MV-4-11 (cell line): ENCODE data around the gene STEAP2.

ENCODE experiments used
- DNase-seq: peaks from one replicate; lab custom pipeline; 2025; lab: John Stamatoyannopoulos, UW

Gene STEAP2

DNA sequence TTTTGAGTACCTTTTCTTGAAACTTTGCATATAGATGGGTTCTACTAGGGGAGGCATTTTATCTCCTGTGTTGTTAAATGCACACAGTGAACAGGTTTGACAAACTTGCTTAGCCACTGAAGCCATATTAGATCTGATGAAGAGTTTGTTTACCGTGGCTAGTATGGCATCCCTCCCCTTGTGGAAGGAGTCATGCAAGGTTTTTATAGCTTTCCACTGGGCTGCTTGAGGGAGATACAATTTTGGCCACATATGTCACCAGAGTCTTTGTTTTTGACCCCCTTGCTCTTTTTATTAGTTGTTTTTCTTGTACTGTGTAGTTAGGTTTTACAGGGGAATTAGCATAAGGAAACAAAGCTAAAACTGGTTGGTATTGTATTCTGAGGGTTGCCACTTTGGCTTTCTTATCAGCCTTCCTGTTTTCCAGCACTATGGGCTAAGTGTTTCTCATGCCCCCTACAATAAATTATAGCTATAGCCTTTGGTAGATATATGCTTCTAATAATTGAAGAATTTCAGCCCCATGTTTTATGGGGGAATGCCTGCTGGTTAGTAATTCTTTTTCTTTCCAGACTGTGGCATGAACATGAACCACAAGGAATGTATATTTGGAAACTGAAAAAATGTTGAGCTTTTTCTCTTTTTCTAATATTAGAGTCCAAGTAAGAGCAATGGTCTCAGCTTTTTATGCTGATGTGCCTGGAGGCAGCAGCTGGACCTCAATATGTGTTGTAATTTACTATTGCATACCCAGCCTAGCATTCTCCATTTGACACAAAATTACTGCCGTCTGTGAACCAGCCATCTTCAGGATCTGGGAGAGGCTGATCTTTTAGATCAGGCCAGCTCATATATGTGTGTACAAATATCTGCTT lies 18.4 kb upstream of the STEAP2 start:
- DNase-seq, result no peak

DNA sequence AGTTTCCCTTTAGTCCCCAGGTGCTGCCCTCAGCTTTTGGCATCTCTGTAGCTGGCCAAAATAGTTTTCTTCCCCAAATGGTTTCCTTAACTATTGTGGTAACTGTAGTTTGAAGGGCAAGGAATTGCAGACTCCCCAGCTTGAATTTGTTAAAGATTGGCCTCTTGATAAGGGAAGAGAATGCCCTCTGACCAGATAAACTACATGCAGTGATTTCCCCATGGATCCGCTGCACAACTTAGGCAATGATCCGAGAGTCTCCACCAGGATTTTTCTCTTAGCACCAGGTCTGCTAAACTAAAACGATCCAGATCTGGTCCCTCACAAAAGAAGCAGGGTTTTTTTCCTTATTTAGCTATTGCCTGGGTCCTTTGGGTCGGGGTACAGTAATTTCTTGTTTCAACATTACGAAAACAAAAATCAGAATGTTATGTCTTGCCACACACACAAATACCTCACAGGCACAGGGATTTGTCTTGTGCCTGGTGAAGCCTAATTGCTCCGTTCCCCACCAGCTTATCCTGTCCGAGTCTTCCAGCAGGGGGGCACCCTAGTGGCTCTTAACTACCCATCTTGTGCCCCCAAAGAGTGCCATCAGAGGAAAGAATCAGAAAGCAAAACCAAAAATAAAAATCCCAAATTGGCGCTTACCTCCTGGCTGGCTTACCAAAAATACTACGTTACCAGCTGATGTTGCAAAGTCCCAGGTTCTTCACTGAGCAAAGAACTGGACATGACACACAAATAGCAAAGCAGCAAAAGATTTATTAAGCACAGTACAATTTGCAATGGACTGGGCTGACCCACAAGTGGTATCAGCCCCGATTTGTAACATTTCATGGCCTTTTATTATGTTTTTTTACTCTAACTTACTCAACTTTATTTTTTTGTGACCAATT lies 16.4 kb upstream of the STEAP2 start:
- DNase-seq, result no peak

DNA sequence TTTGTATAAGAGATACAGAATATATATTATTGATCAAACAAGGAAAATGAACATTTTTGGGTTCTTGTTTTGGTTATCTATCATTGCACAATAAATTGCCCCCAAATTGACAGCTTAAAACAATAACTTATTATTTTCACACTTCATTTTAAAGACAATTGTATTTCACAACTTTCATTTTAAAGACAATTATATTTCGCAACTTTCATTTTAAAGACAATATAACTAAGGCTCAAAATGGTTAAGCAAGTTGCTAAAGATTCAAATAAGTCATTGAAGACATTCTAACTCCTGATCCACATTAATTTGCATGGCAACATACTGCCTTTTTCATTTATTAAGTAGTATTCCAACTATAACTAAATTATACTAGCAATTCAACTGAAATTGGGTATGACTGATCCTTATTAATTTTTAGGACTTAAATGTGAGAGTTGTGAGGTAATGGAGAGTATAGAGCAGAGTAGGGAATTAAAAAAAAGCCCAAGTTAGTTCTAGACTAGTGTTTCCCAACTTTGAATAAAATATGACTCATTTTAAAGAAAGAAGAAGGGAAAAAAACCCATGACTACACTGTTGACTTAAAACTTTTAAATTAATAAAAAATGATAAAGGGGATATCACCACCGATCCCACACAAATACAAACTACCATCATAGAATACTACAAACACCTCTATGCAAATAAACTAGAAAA lies 9.9 kb upstream of the STEAP2 start:
- DNase-seq, result no peak

DNA sequence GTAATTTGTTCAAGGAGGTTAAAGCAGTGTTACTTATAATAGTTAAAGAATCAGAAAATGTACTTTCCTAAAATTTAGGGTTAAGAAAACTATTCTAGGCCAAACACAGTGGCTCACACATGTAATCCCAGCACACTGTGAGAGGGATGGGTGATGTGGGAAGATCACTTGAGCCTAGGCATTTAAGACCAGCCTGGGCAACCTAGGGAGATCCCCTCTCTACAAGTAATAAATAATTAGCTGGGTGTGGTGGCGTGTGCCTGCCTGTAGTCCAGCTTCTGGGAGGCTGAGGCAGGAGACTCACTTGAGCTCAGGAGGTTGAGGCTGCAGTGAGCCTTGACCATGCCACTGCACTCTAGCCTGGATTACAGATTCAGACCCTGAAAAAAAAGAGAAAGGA lies 3.6 kb upstream of the STEAP2 start:
- DNase-seq, result no peak

DNA sequence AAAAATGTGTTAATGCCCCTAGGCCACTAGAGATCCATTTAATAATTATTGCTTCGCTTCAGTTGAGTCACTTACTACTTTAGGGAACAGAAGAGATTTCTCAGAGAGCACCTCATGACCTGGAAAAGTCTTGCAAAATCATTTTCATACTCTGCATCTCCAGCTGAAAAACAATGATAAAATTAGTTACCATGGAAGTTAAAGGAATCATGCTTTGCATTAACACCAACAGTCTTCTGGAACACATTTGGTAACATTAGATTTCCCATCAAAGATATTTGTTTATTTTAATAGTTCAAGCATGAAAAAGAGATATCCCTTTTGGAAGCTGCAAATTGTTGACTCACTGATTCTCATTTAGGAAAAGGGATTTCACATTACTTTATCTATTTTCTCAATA lies 1.8 kb upstream of the STEAP2 start:
- no peak for DNase-seq

DNA sequence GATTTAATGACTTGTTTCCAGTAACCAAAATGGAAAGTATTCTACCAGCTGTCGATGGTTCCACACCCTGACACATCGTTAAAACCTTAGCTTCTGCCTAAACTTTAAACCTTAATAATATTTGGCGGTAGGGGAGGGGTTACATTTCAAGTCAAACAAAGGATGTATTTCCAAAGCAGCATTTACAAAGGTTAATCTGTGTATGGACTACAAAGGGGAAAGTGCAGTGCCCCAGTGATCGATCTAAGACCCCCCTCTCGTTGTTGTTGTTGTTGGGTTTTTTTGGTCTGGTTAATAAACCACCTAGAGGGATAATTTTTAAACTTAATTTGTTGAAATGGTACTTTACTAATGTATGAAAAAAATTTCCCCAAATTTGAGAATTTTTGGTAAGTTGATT lies 1.1 kb upstream of the STEAP2 start:
- DNase-seq, result no peak

DNA sequence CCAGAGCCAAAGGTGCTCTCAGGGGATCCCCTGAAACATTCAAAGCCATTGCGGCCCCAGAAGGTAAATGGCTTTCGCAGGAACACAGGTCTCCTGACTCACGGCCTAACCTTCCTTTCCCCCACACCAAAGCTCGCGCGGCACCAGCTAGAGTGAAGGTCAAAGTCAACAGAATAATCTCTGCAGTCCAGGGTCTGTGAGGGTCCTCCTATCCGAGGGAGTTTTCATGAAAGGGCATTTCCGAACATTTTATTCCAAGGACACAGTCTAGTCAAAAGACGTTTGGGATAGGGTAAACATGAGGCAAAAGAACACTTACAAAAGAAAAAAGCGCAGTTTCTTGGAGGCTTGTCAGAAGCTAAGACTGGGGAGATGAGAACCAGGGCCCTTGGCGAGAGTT lies 559 bp upstream of the STEAP2 start:
- DNase-seq, result no peak

DNA sequence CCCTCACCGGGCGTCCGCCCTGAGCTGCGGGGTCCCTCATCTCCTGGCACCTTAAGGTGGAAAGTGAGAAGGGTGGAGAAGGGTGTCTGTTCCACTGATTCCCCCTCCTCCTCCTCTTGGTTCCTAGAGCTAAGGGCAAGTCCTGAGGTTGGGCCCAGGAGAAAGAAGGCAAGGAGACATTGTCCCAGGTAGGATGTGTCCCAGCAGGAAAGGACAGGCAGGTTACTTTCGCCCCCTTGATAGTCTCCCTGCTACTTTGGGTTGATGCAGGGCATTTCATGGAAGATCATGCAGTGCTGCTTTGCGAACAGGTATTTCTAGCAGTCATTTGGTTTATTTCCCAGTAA lies 582 bp downstream of the STEAP2 start:
- no peak for DNase-seq

DNA sequence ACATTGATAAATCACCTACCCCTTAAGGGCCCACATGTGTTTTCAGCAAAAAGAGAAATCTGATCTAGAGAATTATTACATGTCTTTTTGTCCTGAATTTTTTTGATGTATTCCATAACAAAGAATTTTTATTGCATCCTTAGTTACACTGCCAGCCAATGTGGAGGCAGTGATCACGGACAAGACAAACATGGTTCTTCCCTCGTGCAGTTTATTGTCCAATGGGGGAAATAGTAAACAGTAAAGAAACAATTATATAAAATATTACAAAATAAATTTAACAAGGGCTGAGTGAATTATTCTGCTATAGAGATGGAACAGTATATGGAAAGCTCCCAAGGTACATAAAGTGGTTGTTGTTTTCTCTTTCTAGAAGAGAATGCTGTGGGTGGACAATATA lies 2.0 kb downstream of the STEAP2 start:
- no peak for DNase-seq

DNA sequence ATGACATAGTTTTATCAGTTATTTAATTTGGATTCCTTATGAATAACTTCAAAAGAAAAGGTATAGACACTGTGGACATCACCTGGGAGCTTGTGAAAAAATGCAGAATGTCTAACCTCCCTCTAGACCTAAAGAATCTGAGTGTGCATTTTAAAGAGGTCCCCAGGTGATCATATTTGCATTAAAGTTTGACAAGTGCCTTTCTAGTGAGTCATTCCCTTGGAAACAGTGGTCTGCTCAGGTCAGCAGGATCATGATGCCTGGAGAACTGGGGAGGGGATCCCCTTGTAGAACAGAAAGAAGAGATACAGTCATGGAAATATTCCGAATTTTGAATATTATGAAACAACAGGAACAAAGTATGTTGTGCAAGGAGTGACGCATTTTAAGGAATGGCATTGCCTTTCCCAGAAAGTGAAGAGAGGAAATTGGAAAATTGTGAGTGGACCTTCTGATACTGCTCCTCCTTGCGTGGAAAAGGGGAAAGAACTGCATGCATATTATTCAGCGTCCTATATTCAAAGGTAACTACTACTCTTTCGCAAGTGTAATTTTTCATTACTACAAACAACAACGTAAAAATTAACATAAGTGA lies 4.6 kb downstream of the STEAP2 start:
- DNase-seq, result no peak

DNA sequence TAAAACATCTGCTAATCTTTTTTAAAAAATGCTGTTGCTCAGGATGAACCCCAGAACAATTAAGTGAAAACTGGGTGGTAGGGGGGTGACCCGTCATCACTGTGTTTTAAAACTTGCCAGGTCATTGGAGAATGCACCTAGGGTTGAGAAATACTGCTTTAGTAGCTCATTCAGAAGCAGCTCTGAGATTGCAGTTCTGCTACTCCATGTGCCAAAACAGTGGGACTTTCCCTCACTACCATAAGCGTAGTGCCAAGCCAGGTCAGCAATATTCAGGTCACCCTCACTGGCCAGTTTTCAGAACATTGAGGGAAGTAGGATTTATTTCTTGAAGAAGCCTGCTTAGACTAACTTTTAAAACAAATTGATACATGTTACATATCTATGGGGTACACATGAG lies 5.2 kb downstream of the STEAP2 start:
- no peak for DNase-seq

DNA sequence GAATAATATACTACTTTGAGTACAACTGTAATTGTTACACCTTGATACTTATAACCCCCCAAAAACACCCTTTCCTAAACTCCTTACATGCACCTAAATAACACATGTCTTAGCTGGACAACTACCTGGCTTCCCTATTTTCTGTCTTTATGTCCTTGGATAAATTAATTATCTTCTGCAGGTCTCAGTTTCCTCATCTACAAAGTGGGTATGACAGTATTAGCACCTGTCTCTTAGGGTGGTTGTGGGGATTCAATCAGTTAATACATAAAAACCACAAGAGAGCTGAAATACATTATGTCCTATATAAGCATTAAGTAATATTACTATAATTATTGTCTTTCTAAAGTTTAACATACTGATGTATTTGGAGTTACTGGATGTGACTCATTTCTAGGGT lies 10.8 kb downstream of the STEAP2 start:
- no peak for DNase-seq

DNA sequence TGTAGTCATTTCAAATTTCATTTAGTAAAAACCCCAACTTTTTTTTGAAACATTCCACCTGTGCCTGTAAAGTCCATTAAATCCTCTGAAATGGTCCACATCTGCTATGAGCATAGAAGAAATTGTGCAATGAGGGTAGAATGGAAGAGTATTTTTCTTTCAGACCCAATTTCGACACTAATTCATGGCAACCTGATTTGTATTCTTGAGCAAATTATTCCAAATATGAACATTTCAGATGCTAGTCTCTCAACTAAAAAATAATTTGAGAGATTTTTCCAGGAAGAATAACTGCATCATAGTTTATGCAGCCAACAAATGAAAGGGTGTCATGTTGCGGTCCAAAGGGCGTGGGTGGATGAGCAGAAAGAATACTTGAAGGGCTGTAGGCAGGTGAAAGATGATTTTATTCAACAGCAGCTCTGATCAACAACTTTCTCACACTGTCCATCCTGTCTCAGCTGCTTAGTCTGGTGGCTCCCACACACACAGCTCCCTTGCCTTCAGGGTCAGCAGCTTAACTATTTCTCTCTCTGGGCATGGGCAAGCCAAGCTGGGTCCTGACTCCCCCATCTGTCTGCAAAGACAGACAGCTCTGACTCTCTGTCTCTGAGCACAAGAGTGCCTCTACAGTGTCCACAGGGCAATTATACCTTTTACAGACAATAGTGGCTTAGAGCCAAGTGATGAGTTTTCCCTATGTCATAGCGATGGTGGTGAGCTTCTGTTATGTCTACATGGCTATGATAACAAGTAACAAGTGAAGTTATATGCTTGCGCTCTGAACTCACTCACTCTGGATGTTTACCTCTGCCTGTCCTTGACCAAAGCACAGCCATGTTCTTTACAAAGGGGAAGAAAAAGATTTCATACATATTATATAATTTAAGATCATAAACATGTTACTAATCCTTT lies 11.5 kb downstream of the STEAP2 start:
- DNase-seq, result no peak

DNA sequence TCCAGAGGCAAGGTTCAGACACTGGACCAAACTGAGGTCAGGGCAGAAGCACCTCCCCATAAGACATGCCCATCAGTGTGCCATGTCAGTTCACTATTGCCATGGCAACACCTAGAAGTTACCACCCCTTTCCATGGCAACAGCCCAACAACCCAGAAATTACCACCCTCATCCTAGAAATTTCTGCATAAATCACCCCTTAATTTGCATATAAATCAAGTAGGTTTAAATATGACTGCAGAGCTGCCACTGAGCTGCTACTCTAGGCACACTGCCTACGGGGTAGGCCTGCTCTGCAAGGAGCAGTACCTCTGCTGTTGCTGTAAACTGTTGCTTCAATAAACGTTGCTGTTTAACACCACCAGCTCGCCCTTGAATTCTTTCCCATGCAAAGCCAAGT lies 12.7 kb downstream of the STEAP2 start:
- no peak for DNase-seq

DNA sequence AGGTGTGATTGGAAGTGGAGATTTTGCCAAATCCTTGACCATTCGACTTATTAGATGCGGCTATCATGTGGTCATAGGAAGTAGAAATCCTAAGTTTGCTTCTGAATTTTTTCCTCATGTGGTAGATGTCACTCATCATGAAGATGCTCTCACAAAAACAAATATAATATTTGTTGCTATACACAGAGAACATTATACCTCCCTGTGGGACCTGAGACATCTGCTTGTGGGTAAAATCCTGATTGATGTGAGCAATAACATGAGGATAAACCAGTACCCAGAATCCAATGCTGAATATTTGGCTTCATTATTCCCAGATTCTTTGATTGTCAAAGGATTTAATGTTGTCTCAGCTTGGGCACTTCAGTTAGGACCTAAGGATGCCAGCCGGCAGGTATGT lies 13.6 kb downstream of the STEAP2 start:
- DNase-seq, result no peak

DNA sequence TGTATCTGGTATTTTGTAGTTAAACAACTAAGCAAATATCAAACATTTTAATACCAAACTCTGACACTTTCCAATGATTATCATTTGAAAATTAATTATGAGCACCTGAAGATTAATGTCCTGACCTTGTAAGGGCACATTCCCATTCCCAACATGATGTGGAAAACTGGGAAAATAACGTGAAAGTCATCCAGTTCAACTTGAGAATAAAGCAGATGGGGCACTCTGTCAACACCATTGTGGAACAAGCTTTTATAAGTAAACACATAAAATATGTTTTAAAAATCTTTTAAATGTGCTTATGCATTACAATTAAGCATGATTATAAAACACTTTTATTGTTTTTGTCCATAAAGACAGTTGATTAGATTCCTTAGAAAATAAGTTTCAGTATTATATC lies 14.1 kb downstream of the STEAP2 start:
- DNase-seq, result no peak

DNA sequence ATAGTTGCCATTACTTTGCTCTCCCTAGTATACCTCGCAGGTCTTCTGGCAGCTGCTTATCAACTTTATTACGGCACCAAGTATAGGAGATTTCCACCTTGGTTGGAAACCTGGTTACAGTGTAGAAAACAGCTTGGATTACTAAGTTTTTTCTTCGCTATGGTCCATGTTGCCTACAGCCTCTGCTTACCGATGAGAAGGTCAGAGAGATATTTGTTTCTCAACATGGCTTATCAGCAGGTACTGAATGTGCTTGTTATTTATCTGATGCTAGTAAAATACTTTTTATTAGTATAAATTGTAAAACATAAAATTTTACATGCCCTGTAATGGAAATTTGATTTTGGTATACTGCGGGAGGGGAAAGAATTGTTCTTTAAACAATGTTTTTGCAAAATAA lies 15.7 kb downstream of the STEAP2 start:
- no peak for DNase-seq

DNA sequence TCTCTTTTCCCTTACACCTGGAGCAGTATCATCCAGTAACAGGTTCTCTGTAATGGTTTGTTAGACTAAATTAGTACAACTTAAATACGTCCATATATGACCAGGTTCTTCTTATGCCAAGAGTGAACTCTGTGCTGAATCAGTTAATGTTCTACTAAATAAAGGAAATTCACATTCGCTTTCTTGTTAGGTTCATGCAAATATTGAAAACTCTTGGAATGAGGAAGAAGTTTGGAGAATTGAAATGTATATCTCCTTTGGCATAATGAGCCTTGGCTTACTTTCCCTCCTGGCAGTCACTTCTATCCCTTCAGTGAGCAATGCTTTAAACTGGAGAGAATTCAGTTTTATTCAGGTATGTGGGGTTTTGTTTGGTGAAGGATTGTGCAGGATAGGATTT lies 18.1 kb downstream of the STEAP2 start:
- DNase-seq, result no peak

DNA sequence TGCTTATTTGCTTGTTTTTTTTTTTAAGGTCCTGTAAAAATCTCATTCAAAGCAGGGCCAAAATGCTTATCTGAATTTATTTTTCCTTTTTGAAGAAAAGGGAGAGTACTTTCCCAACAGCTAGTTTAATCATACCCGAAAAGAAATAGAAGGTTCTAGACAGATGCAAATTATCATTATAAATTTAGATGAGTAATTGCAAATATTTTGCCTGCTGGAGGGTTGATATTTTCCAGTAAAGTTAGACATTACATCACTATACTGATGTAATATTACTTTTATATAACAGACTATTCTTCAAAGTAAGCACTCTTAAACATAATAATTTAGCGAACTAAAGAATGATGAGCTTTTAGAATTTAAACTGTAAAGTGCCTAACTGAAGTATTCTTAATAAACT lies 19.3 kb downstream of the STEAP2 start:
- no peak for DNase-seq

DNA sequence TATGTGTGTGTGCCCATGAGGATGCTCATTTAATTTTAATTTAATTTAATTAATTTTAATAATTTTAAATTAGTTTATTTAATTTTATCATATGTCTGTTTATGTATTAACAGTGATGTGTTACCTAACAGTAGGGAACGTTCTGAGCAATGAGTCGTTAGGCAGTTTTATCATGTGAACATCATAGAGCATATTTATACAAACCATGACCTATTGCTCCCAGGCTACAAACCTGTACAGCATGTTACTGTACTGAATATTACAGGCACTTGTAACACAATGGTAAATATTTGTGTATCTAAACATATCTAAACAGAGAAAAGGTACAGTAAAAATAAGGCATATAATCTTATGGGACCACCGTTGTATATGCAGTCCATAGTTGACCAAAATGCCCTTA lies 19.8 kb downstream of the STEAP2 start:
- no peak for DNase-seq

DNA sequence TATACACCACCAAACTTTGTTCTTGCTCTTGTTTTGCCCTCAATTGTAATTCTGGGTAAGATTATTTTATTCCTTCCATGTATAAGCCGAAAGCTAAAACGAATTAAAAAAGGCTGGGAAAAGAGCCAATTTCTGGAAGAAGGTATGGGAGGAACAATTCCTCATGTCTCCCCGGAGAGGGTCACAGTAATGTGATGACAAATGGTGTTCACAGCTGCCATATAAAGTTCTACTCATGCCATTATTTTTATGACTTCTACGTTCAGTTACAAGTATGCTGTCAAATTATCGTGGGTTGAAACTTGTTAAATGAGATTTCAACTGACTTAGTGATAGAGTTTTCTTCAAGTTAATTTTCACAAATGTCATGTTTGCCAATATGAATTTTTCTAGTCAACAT lies 20.9 kb downstream of the STEAP2 start:
- DNase-seq, result no peak
